HG03442 (cell line): ENCODE data around the gene UPF1.

Experiments
- ATAC-seq: cut with Tn5 transposase; IDR thresholded peaks from one replicate; pipeline ENCODE4 v1.9.1; 2021; ENCODE audit warnings: mild to moderate bottlenecking, moderate library complexity; ENCODE audit not compliant: unreplicated experiment

UPF1 gene

GRCh38 chr19:18855647-18856384 is 24.1 kb downstream of the UPF1 start:
- ATAC-seq, result no peak

GRCh38 chr19:18856385-18857126 is 24.8 kb downstream of the UPF1 start:
- no peak for ATAC-seq

- no peak for ATAC-seq
Observed at GRCh38 chr19:18857223-18857622, 25.5 kb downstream of the UPF1 start.

- ATAC-seq, result no peak
Observed at GRCh38 chr19:18858906-18859646, 27.3 kb downstream of the UPF1 start.

GRCh38 chr19:18859676-18860301 is 28.0 kb downstream of the UPF1 start:
- ATAC-seq, result no peak

- no peak for ATAC-seq
Observed at GRCh38 chr19:18860302-18860700, 28.5 kb downstream of the UPF1 start.

GRCh38 chr19:18860725-18861124 is 29.0 kb downstream of the UPF1 start:
- no peak for ATAC-seq

GRCh38 chr19:18861235-18861634 is 29.5 kb downstream of the UPF1 start:
- ATAC-seq, result no peak

GRCh38 chr19:18861917-18862316 is 30.2 kb downstream of the UPF1 start:
- no peak for ATAC-seq

GRCh38 chr19:18862976-18863842 is 31.4 kb downstream of the UPF1 start:
- no peak for ATAC-seq

GRCh38 chr19:18863843-18864362 is 32.1 kb downstream of the UPF1 start:
- ATAC-seq, result no peak

- ATAC-seq, result no peak
Observed at GRCh38 chr19:18865106-18865972, 33.6 kb downstream of the UPF1 start.

GRCh38 chr19:18865973-18866799 is 34.4 kb downstream of the UPF1 start:
- no peak for ATAC-seq

- ATAC-seq, result no peak
Observed at GRCh38 chr19:18866800-18867123, 35.0 kb downstream of the UPF1 start.

- ATAC-seq, result no peak
Observed at GRCh38 chr19:18867199-18867598, 35.4 kb downstream of the UPF1 start.

GRCh38 chr19:18867751-18868150 is 36.0 kb downstream of the UPF1 start:
- no peak for ATAC-seq

GRCh38 chr19:18868380-18869022 is 36.7 kb downstream of the UPF1 start:
- ATAC-seq, result no peak
